ENCODE results near the gene CFAP58. TPM values are rescaled to one million over a fixed set of nuclear protein-coding genes. Genes with fewer than 3 reads are reported as not detected.

Gene CFAP58
- total RNA-seq, 3 donors from 2014 or later: 0.14 to 0.44 (median 0.17) TPM

GRCh38 chr10:104308439-104308903 lies 45.2 kb upstream of the CFAP58 start:
- no peak overlapping the region for H3K4me3 ChIP-seq
- no peaks in the 10 kb centered on the region for H3K9me3 ChIP-seq
- no peaks in the 10 kb centered on the region for H3K36me3 ChIP-seq (ENCODE audit: low read depth)
- no peaks in the 10 kb centered on the region for H3K4me1 ChIP-seq (ENCODE audit: low read depth)
- no peak for ATAC-seq
- TF ChIP-seq CTCF (IDR thresholded peaks at IDR 0.05): no peak
- intact Hi-C loops (cut with DNase I, micrococcal nuclease): loop anchor here in 1 of 2 donors (5.0 kb wide), 1 partner anchor 44 kb away; the partner anchor contains the start of gene CFAP58
- DNase-seq: no peak

- Histone ChIP-seq H3K4me1 (ENCODE audit: low read depth) (no peaks in the 10 kb centered on the region), H3K36me3 (ENCODE audit: low read depth) (peaks cover 3% of the 10 kb centered on the region), H3K9me3 (no peaks in the 10 kb centered on the region), H3K4me3 (no peak overlapping the region)
- TF ChIP-seq CTCF (IDR thresholded peaks at IDR 0.05): no peak
- intact Hi-C loops (cut with DNase I, micrococcal nuclease): loop anchor here in 1 of 2 donors (5.0 kb wide), 1 partner anchor 42 kb away; the partner anchor contains the start of gene CFAP58
- ATAC-seq (no peak), DNase-seq (no peak)
These were observed 43.4 kb upstream of the CFAP58 start for GRCh38 chr10:104309980-104310978.

- Histone ChIP-seq H3K4me3 (no peak overlapping the region), H3K9me3 (no peaks in the 10 kb centered on the region), H3K36me3 (ENCODE audit: low read depth) (peaks cover 4% of the 10 kb centered on the region), H3K4me1 (ENCODE audit: low read depth) (no peaks in the 10 kb centered on the region)
- no peak for ATAC-seq
- intact Hi-C loops (cut with DNase I, micrococcal nuclease): no loop called here
- no peak for TF ChIP-seq CTCF (IDR thresholded peaks at IDR 0.05)
- DNase-seq: no peak
These were observed 42.4 kb upstream of the CFAP58 start for GRCh38 chr10:104311184-104311720.

- ATAC-seq: no peak
- peaks cover 5% of the 10 kb centered on the region for H3K4me1 ChIP-seq (ENCODE audit: low read depth)
These were observed 38.8 kb upstream of the CFAP58 start for GRCh38 chr10:104314591-104315485.

More at GRCh38 chr10:104314591-104315485, 38.8 kb upstream of the CFAP58 start:
- no peak for DNase-seq
- Histone ChIP-seq H3K36me3 (ENCODE audit: low read depth) (peaks cover 4% of the 10 kb centered on the region), H3K9me3 (no peaks in the 10 kb centered on the region), H3K4me3 (no peak overlapping the region)
- intact Hi-C loops (cut with DNase I, micrococcal nuclease): no loop called here
- no peak for TF ChIP-seq CTCF (IDR thresholded peaks at IDR 0.05)
